ENCODE results near the gene EML1.

GRCh38 chr14:99774556-99775307 lies 18.5 kb upstream of the EML1 start:
- no peak for TF ChIP-seq EZH2 (IDR thresholded peaks at IDR 0.05; ENCODE audit: borderline replicate concordance)
- no peak for TF ChIP-seq CTCF (IDR thresholded peaks at IDR 0.05; ENCODE audit: poor library complexity)

All from hepatocyte (in vitro differentiated cells).